ENCODE measurements around the gene NBPF1.
"Not testable (repeated sequence)": the region's sequence is repeated elsewhere in the genome, so short reads cannot be mapped to it uniquely, and the experiment has no call there.

The NBPF1 gene

DNA sequence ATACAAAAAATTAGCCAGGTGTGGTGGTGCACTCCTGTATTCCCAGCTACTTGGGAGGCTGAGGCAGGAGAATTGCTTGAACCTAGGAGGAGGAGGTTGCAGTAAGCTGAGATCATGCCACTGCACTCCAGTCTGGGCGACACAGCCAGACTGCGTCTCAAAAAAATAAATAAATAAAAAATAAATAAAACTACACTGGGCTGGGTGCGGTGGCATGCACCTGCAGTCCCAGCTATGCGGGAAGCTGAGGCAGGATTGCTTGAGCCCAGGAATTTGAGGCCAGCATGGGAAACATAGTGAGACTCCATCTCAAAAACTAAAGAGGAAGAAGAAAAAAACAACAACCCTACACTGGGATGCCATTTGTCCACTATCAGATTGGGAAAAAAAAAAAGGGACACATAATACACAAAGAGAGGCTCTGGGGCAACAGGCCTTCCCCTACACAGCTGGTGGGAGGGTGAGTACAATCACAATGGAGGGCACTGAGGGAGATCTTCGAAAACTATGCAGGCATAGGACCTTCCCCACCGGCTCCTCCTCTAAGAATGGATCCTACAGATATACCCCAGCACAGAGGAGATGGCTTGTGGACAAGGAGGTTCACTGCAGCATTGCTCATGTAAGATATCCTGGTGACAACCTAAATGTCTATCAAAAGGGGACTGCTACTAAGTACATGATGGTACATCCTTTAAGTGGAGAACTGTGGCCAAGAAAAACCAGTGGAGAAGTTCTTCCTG is 20.3 kb upstream of the NBPF1 start:
- in situ Hi-C loops (cut with MboI; ENCODE audit: low sequenced_read_pairs), result not testable (repeated sequence)
- peaks cover 32% of the 10 kb centered on the region for H3K36me3 ChIP-seq (replicated peaks)
- DNase-seq (ENCODE audit: low spot score in 2 of 2), result peak in 1 of 2 experiments; percentile 12

DNA sequence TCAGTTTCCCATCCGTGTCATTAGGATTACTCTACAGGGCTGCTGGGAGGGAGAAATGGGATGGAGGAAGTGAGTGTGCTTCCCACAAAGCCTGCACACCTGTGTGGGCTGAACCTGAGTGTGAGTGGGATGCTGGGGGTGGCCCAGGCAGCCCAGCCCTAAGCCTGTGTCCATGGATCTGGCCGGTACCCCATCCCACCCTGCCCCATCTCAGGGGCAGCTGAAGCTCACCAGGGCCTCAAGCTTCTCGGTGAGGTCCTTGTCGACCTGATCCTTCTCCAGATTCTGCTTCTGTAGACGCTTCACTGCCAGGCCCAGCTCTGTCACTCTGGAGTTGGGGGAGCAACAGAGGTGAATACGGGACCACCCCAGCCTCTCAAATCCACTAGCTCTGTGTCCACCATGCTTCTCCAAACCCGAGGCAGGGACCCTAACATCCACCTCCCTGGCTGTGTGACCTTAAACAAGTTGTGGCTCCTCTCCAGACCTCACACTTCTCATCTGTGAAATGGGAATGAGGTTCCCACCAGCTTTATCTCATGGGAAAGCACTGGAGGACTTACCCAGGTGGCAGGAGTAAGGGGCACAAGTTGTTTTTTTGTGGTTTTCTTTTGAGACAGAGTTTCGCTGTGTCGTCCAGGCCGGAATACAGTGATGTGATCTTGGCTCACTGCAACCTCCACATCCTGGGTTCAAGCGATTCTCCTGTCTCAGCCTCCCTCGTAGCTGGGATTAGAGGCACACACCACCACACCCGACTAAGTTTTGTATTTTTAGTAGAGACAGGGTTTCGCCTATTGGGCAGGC is 18.9 kb upstream of the NBPF1 start:
- H3K36me3 ChIP-seq (replicated peaks), result peaks cover 37% of the 10 kb centered on the region
- H3K9me3 ChIP-seq; H3K4me3 ChIP-seq; in situ Hi-C loops (cut with MboI; ENCODE audit: low sequenced_read_pairs); H3K4me1 ChIP-seq; H3K27me3 ChIP-seq (ENCODE audit: low read depth): not testable (repeated sequence)
- DNase-seq (ENCODE audit: low spot score in 2 of 2), result peak in 1 of 2 experiments; percentile 6

More for the DNA sequence above, 20.3 kb upstream of the NBPF1 start:
- not testable (repeated sequence) for H3K27me3 ChIP-seq (ENCODE audit: low read depth); H3K9me3 ChIP-seq; H3K4me3 ChIP-seq; H3K4me1 ChIP-seq

DNA sequence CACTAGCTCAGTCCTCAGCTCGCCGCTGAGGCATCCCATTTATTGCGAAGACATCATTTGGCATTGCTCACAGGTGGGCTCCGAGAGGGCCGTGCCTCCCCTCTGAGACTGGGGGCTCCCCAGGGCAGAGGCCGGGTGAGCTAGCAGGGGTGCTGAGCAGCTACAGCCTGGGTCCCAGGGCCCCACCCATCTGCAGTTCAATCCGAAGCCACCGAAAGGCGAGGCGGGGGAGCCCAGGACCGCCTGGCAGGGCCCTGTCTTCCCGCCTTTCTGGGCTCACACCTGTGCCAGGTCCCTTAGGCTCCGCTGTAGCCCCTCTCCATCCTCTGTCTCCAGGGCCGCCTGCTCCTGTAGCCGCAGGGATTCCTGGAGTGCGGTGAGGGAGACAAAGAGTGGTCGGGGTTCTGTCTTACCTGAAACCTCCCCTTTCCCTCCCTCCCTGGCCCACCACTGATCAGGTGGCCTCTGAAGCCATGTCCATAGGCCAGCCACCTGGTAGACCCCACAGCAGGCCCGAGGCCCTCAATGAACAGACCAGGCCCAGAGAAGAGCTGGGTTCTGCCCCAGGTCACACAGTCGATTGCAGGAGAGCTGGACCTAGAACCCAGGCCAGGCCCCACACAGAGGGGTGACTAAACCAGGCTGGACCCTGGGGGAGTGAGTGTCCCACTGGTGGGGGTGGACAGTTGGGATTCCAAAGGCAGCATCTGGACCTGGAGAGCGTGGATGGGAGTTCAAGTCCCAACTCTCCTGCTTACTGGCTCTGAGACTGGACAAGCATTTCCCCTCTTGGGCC is 18.1 kb upstream of the NBPF1 start:
- H3K4me3 ChIP-seq, result no peak overlapping the region
- no peaks in the 10 kb centered on the region for H3K9me3 ChIP-seq
- in situ Hi-C loops (cut with MboI; ENCODE audit: low sequenced_read_pairs), result no loop called here
- peak in 1 of 2 experiments; percentile 11 for DNase-seq (ENCODE audit: low spot score in 2 of 2)
- H3K4me1 ChIP-seq, result no peaks in the 10 kb centered on the region
- H3K27me3 ChIP-seq (ENCODE audit: low read depth), result no peaks in the 10 kb centered on the region
- peaks cover 38% of the 10 kb centered on the region for H3K36me3 ChIP-seq (replicated peaks)

DNA sequence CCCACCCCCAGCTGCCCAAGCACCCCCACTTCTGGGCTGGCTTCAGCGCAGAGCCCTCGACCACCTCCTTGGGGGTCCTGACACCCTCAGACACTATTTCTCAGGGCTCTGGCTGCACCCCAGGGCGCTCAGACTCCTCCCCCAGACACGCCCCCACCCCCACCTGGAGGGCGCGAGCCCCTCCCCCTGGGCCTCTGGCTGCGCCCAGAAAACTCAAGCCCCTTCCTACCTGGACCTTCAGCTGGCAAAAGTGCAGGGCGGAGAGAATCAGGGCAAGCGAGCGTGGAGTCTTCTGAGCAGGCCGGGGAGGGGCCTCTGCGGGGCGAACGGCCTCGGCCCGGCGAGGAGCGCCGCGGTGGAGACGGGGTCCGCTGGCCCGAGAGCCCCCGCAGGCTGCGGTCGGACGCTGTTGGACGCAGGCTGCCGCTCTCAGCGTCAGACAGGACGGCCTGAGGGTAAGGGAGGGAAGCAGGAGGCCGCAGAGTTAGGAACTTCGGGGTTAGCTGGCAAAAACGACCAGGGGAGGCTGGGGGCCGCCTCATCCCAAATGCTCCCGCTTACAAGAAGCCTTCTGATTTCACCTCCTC is 17.4 kb upstream of the NBPF1 start:
- Histone ChIP-seq H3K27me3 (ENCODE audit: low read depth) (no peaks in the 10 kb centered on the region), H3K4me3 (no peak overlapping the region), H3K9me3 (no peaks in the 10 kb centered on the region), H3K36me3 (replicated peaks) (peaks cover 43% of the 10 kb centered on the region), H3K4me1 (no peaks in the 10 kb centered on the region)
- peak in 1 of 2 experiments; percentile 21 for DNase-seq (ENCODE audit: low spot score in 2 of 2)
- in situ Hi-C loops (cut with MboI; ENCODE audit: low sequenced_read_pairs), result no loop called here

DNA sequence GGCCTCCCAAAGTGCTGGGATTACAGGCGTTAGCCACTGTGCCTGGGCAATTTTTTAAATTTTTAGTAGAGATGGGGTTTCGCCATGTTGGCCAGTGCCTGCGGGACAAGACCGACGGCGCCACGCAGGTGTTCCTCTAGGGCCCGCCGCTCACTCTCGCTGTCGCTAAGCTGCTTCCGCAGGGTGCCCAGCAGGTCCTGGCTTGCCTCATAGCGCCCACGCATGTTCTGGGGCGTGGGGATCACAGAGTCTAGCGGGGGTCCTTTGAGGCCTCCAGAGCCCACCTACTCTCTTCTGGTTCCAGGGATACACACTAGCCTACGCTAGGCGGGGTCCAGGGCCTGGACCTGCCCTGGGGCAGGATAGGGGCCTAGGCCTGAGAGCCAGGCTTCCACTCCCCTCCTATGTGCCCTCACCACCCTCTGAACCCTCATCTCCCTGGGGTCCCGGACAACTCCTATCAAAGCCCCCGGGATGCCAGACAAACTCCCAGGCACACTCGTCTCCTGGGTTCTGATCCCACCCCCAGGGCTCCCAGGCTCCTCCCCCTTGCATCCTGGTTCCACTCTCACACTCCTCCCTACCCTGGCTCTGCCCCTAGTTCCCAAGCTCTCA is 16.7 kb upstream of the NBPF1 start:
- not testable (repeated sequence) for H3K4me1 ChIP-seq; H3K27me3 ChIP-seq (ENCODE audit: low read depth); H3K4me3 ChIP-seq; H3K9me3 ChIP-seq
- in situ Hi-C loops (cut with MboI; ENCODE audit: low sequenced_read_pairs), result loop anchor here (10.0 kb wide), 2 partner anchors 135 to 415 kb away; no protein-coding TSS in a partner anchor
- DNase-seq (ENCODE audit: low spot score in 2 of 2), result peak in 1 of 2 experiments; percentile 14
- H3K36me3 ChIP-seq (replicated peaks), result peaks cover 49% of the 10 kb centered on the region

DNA sequence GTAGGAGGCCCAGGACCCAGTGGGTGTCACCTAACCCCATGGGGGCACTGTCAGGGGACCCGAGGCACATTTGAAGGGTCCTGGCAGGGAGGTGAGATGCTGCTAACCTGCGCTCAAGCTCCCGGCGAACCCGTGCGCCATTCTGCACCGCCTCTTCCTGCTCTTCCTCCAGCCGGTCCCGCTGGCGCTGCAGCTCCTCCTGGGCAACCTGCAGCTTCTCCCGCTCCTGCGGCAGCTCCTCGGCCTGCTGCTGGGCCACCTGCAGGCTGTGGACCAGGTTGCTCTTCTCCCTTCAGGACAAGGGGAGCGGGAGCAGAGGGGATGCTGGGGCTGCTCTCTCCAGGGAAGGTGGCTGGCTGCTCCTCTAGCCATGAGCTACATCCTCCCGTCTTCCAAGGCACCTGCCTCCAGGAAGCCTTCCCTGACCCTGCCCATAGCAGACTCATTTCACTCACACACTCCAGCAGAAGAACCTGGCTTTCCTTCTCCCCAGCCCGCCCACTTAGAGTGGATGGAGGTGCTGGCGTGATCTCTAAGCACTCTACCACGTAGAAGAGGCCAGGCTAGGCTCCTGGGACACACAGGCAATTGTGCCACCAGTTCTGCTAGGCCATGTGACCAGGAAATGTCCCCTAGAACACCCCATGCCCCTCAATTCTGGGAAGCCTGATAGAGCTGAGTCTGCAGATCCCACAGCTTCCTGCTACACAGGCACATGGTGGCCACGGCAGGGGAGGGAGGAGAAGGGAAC is 15.2 kb upstream of the NBPF1 start:
- Histone ChIP-seq H3K4me1 (no peaks in the 10 kb centered on the region), H3K9me3 (no peaks in the 10 kb centered on the region), H3K36me3 (replicated peaks) (peaks cover 59% of the 10 kb centered on the region), H3K27me3 (ENCODE audit: low read depth) (no peaks in the 10 kb centered on the region), H3K4me3 (no peak overlapping the region)
- peak in 1 of 2 experiments; percentile 26 for DNase-seq (ENCODE audit: low spot score in 2 of 2)
- in situ Hi-C loops (cut with MboI; ENCODE audit: low sequenced_read_pairs), result loop anchor here (10.0 kb wide), 2 partner anchors 134 to 416 kb away; no protein-coding TSS in a partner anchor

DNA sequence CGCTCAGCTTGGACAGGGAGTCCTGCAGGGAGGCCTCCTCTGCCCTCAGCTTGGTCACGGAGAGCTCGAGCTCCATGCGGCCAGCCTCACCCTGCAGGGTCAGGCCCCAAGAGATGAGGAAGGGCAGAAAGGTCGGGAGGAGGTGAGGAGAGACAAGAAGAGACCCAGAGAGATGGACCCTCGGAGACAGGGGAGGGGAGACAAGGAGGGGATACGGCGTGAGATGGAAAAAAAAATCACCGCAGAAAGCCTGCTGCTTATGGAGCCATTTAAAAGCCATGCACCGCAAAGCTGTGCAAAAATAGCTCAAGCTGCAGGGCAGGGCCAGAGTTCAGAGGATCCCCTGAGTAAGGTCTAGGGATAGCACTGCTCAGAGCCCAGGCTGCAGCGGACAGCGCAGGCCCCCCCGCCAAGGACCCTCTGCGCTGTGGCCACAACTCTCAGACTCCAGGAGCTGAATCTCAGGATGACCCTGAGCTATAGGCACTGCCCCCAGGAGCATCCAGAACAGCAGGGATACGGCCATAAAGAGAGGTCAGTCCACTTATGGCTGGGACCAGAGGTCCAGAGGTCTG is 13.1 kb upstream of the NBPF1 start:
- not testable (repeated sequence) for H3K27me3 ChIP-seq (ENCODE audit: low read depth); H3K4me3 ChIP-seq; DNase-seq (ENCODE audit: low spot score in 2 of 2); H3K9me3 ChIP-seq; H3K4me1 ChIP-seq
- peaks cover 60% of the 10 kb centered on the region for H3K36me3 ChIP-seq (replicated peaks)
- in situ Hi-C loops (cut with MboI; ENCODE audit: low sequenced_read_pairs), result loop anchor here (10.0 kb wide), 2 partner anchors 132 to 418 kb away; no protein-coding TSS in a partner anchor

DNA sequence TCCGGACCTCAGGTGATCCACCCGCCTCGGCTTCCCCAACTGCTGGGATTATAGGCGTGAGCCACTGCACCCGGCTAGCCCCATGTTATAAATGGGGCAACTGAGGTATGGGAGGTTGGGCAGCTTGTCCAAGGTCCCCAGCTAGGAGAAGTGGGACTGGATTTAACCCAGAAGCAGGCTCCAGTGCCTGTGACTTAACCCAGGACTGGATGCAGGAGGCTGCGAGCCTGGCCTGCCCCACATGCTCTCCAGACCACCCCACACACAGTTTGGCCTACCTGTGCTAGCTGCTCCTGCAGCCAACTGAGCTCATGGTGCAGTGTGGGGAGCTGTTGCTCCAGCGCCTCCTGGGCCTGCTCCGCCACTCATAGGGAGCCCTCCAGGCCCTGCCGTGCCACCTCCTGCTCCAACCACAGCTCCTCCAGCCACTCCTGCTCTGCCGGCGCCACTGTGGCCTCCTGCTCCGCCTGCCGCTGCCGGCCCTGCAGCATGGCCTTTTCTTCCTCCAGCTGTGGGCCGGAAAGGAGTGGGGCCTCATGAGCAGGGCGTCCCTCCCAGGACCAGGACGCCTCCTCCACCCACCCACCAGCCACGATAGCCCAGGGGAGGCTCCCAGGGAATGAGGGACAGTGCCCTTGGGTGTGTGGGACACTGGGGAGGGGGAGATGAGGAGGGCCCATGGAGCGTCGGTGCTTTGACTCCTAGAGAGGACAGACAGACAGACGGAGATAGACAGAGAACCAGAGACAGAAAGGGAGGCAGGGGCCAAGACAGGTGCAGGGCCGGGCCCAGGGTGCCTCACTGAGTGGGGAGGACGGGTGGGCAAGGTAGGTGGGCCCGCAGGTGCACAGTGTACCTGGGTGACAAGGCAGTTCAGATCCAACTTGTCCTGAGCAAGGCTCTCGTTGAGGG is 12.4 kb upstream of the NBPF1 start:
- Histone ChIP-seq H3K27me3 (ENCODE audit: low read depth) (no peaks in the 10 kb centered on the region), H3K4me3 (no peak overlapping the region), H3K4me1 (peaks cover 1% of the 10 kb centered on the region; the same call in 1 of the 2 replicates), H3K36me3 (replicated peaks) (peaks cover 53% of the 10 kb centered on the region), H3K9me3 (no peaks in the 10 kb centered on the region)
- in situ Hi-C loops (cut with MboI; ENCODE audit: low sequenced_read_pairs), result loop anchor here (10.0 kb wide), 2 partner anchors 131 to 419 kb away; no protein-coding TSS in a partner anchor
- peak in 1 of 2 experiments; percentile 15 for DNase-seq (ENCODE audit: low spot score in 2 of 2)

DNA sequence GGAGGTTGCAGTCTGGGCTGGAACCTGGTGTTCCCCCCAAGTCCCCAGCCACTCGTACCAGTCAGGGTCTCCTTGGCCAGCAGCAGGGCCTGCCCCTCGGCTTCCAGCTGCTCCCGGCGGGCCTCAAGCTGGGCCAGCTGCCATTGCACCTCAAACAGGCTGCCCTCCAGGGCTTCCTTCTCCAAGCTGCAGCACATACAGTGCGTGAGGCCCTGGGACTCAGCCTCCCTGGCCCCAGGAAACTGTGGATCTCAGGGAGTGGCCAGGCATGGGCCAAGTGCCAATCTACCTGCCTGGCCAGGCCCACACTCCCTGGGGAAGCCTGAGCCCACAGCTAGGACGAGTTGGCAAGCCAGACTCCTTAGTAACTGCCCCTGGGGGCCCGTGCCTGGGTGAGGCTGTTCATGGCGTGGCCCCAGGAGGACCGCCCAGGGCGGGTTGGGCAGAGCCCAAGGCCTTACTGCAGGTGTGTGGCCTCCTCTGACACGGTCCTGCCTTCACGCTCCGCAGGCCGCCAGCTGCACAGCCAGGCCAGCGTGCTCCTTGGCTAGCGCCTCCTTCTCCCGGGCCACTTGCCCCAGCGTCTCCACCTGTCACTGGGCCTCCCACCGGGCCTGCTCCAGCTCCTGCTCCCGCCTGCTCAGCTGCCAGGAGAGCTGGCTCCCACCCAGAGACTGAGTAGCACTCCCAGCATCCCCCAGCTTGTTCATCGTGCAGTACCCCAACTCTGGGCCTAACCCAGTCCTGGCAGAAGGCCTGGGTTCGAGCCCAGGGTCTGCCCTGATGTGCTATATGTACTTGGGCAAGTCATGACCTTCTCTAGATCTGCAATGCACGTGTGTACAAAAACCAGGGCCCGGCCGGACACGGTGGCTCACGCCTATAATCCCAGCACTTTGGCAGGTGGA is 10.7 kb upstream of the NBPF1 start:
- not testable (repeated sequence) for H3K9me3 ChIP-seq; H3K27me3 ChIP-seq (ENCODE audit: low read depth); H3K4me3 ChIP-seq; H3K4me1 ChIP-seq
- in situ Hi-C loops (cut with MboI; ENCODE audit: low sequenced_read_pairs), result loop anchor here (10.0 kb wide), 2 partner anchors 129 to 421 kb away; no protein-coding TSS in a partner anchor
- DNase-seq (ENCODE audit: low spot score in 2 of 2), result peak in 1 of 2 experiments; percentile 7
- peaks cover 40% of the 10 kb centered on the region for H3K36me3 ChIP-seq (replicated peaks)

DNA sequence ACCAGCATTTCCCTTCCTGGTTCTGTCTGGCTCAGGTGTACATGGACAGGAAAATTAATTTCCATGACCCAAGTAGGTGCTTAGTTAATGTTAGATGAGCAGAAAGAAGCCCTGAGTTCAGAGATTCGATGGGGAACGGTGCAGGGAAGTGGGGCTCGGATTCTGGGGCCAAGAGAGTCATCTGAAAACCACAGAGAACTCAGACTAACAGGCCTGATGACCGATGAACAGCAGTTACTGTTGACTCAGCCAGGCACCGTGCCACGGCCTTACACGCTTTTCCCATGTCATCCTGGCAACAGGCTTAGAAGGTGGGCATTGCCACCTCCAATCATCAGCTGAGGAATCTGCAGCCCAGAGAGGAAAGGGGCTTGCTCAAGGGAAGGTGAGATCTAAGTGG is 10.0 kb upstream of the NBPF1 start:
- H3K4me1 ChIP-seq; H3K27me3 ChIP-seq (ENCODE audit: low read depth); H3K4me3 ChIP-seq; H3K9me3 ChIP-seq: not testable (repeated sequence)
- H3K36me3 ChIP-seq (replicated peaks), result peaks cover 44% of the 10 kb centered on the region
- in situ Hi-C loops (cut with MboI; ENCODE audit: low sequenced_read_pairs), result loop anchor here (10.0 kb wide), 2 partner anchors 129 to 421 kb away; no protein-coding TSS in a partner anchor
- DNase-seq (ENCODE audit: low spot score in 2 of 2), result peak in 1 of 2 experiments; percentile 6
